ENCODE measurements around the gene PVALB.

Gene PVALB

GRCh38 chr22:36858966-36859365 is 42.1 kb upstream of the PVALB start:
- H3K4me3 ChIP-seq (ENCODE audit: low read length in 2 of 2): no peak overlapping the region
- H3K27ac ChIP-seq (ENCODE audit: low read length): no peak overlapping the region
- no peaks in the 10 kb centered on the region for H3K9me3 ChIP-seq (ENCODE audit: control insufficient read depth in 2 of 2, low read length in 2 of 2)
- peaks cover 10% of the 10 kb centered on the region for H3K4me1 ChIP-seq (ENCODE audit: control insufficient read depth, insufficient read depth, low read length)
- no peak overlapping the region for H3K9ac ChIP-seq (ENCODE audit: low read length in 2 of 2)
- no peaks in the 10 kb centered on the region for H3K36me3 ChIP-seq (ENCODE audit: control insufficient read depth in 2 of 2, insufficient read depth in 2 of 2, low read length in 2 of 2)
- H3K27me3 ChIP-seq (ENCODE audit: control insufficient read depth in 1 of 2, insufficient read depth in 2 of 2, low read length in 2 of 2): peaks cover 7% of the 10 kb centered on the region in 2 donors

GRCh38 chr22:36858156-36858555 is 41.3 kb upstream of the PVALB start:
- H3K27me3 ChIP-seq (ENCODE audit: control insufficient read depth in 1 of 2, insufficient read depth in 2 of 2, low read length in 2 of 2): peaks cover 7 to 8% of the 10 kb centered on the region in 2 donors
- no peak overlapping the region for H3K27ac ChIP-seq (ENCODE audit: low read length)
- H3K4me1 ChIP-seq (ENCODE audit: control insufficient read depth, insufficient read depth, low read length): peaks cover 12% of the 10 kb centered on the region
- H3K9me3 ChIP-seq (ENCODE audit: control insufficient read depth in 2 of 2, low read length in 2 of 2): no peaks in the 10 kb centered on the region
- H3K36me3 ChIP-seq (ENCODE audit: control insufficient read depth in 2 of 2, insufficient read depth in 2 of 2, low read length in 2 of 2): no peaks in the 10 kb centered on the region
- H3K4me3 ChIP-seq (ENCODE audit: low read length in 2 of 2): no peak overlapping the region
- H3K9ac ChIP-seq (ENCODE audit: low read length in 2 of 2): no peak overlapping the region

- Histone ChIP-seq H3K27ac (ENCODE audit: low read length) (no peak overlapping the region), H3K27me3 (ENCODE audit: control insufficient read depth in 1 of 2, insufficient read depth in 2 of 2, low read length in 2 of 2) (peaks cover 7 to 9% of the 10 kb centered on the region in 2 donors), H3K9ac (ENCODE audit: low read length in 2 of 2) (no peak overlapping the region), H3K4me3 (ENCODE audit: low read length in 2 of 2) (no peak overlapping the region), H3K4me1 (ENCODE audit: control insufficient read depth, insufficient read depth, low read length) (peaks cover 12% of the 10 kb centered on the region), H3K36me3 (ENCODE audit: control insufficient read depth in 2 of 2, insufficient read depth in 2 of 2, low read length in 2 of 2) (no peaks in the 10 kb centered on the region), H3K9me3 (ENCODE audit: control insufficient read depth in 2 of 2, low read length in 2 of 2) (no peaks in the 10 kb centered on the region)
Observed at GRCh38 chr22:36856792-36857135, 39.9 kb upstream of the PVALB start.

- Histone ChIP-seq H3K9ac (ENCODE audit: low read length in 2 of 2) (no peak overlapping the region), H3K4me1 (ENCODE audit: control insufficient read depth, insufficient read depth, low read length) (peaks cover 12% of the 10 kb centered on the region), H3K36me3 (ENCODE audit: control insufficient read depth in 2 of 2, insufficient read depth in 2 of 2, low read length in 2 of 2) (no peaks in the 10 kb centered on the region), H3K9me3 (ENCODE audit: control insufficient read depth in 2 of 2, low read length in 2 of 2) (no peaks in the 10 kb centered on the region), H3K27me3 (ENCODE audit: control insufficient read depth in 1 of 2, insufficient read depth in 2 of 2, low read length in 2 of 2) (peaks cover 7 to 11% of the 10 kb centered on the region in 2 donors), H3K27ac (ENCODE audit: low read length) (no peak overlapping the region), H3K4me3 (ENCODE audit: low read length in 2 of 2) (no peak overlapping the region)
Observed at GRCh38 chr22:36856121-36856791, 39.4 kb upstream of the PVALB start.

- Histone ChIP-seq H3K9ac (ENCODE audit: low read length in 2 of 2) (no peak overlapping the region), H3K36me3 (ENCODE audit: control insufficient read depth in 2 of 2, insufficient read depth in 2 of 2, low read length in 2 of 2) (no peaks in the 10 kb centered on the region), H3K4me1 (ENCODE audit: control insufficient read depth, insufficient read depth, low read length) (peaks cover 12% of the 10 kb centered on the region), H3K27me3 (ENCODE audit: control insufficient read depth in 1 of 2, insufficient read depth in 2 of 2, low read length in 2 of 2) (peaks cover 7 to 11% of the 10 kb centered on the region in 2 donors), H3K27ac (ENCODE audit: low read length) (no peak overlapping the region), H3K4me3 (ENCODE audit: low read length in 2 of 2) (no peak overlapping the region), H3K9me3 (ENCODE audit: control insufficient read depth in 2 of 2, low read length in 2 of 2) (no peaks in the 10 kb centered on the region)
Observed at GRCh38 chr22:36855478-36855877, 38.6 kb upstream of the PVALB start.

GRCh38 chr22:36853407-36854099 is 36.7 kb upstream of the PVALB start:
- Histone ChIP-seq H3K9ac (ENCODE audit: low read length in 2 of 2) (no peak overlapping the region), H3K27ac (ENCODE audit: low read length) (no peak overlapping the region), H3K9me3 (ENCODE audit: control insufficient read depth in 2 of 2, low read length in 2 of 2) (no peaks in the 10 kb centered on the region), H3K36me3 (ENCODE audit: control insufficient read depth in 2 of 2, insufficient read depth in 2 of 2, low read length in 2 of 2) (no peaks in the 10 kb centered on the region), H3K4me3 (ENCODE audit: low read length in 2 of 2) (no peak overlapping the region), H3K4me1 (ENCODE audit: control insufficient read depth, insufficient read depth, low read length) (peaks cover 12% of the 10 kb centered on the region), H3K27me3 (ENCODE audit: control insufficient read depth in 1 of 2, insufficient read depth in 2 of 2, low read length in 2 of 2) (peaks cover 7 to 21% of the 10 kb centered on the region in 2 donors)

GRCh38 chr22:36852056-36852973 is 35.5 kb upstream of the PVALB start:
- H3K27ac ChIP-seq (ENCODE audit: low read length): no peak overlapping the region
- peaks cover 8 to 22% of the 10 kb centered on the region in 2 donors for H3K27me3 ChIP-seq (ENCODE audit: control insufficient read depth in 1 of 2, insufficient read depth in 2 of 2, low read length in 2 of 2)

GRCh38 chr22:36850682-36851081 is 33.8 kb upstream of the PVALB start:
- Histone ChIP-seq H3K27ac (ENCODE audit: low read length) (no peak overlapping the region), H3K27me3 (ENCODE audit: control insufficient read depth in 1 of 2, insufficient read depth in 2 of 2, low read length in 2 of 2) (peaks cover 7 to 24% of the 10 kb centered on the region in 2 donors), H3K4me1 (ENCODE audit: control insufficient read depth, insufficient read depth, low read length) (peaks cover 2% of the 10 kb centered on the region), H3K4me3 (ENCODE audit: low read length in 2 of 2) (no peak overlapping the region), H3K9ac (ENCODE audit: low read length in 2 of 2) (no peak overlapping the region), H3K36me3 (ENCODE audit: control insufficient read depth in 2 of 2, insufficient read depth in 2 of 2, low read length in 2 of 2) (no peaks in the 10 kb centered on the region), H3K9me3 (ENCODE audit: control insufficient read depth in 2 of 2, low read length in 2 of 2) (no peaks in the 10 kb centered on the region)

More at GRCh38 chr22:36852056-36852973, 35.5 kb upstream of the PVALB start:
- H3K9ac ChIP-seq (ENCODE audit: low read length in 2 of 2): no peak overlapping the region
- H3K4me3 ChIP-seq (ENCODE audit: low read length in 2 of 2): no peak overlapping the region
- H3K4me1 ChIP-seq (ENCODE audit: control insufficient read depth, insufficient read depth, low read length): peaks cover 12% of the 10 kb centered on the region
- no peaks in the 10 kb centered on the region for H3K36me3 ChIP-seq (ENCODE audit: control insufficient read depth in 2 of 2, insufficient read depth in 2 of 2, low read length in 2 of 2)
- H3K9me3 ChIP-seq (ENCODE audit: control insufficient read depth in 2 of 2, low read length in 2 of 2): no peaks in the 10 kb centered on the region

- Histone ChIP-seq H3K27ac (ENCODE audit: low read length) (no peak overlapping the region), H3K4me1 (ENCODE audit: control insufficient read depth, insufficient read depth, low read length) (peaks cover 2% of the 10 kb centered on the region), H3K36me3 (ENCODE audit: control insufficient read depth in 2 of 2, insufficient read depth in 2 of 2, low read length in 2 of 2) (no peaks in the 10 kb centered on the region), H3K9ac (ENCODE audit: low read length in 2 of 2) (no peak overlapping the region), H3K4me3 (ENCODE audit: low read length in 2 of 2) (no peak overlapping the region), H3K27me3 (ENCODE audit: control insufficient read depth in 1 of 2, insufficient read depth in 2 of 2, low read length in 2 of 2) (peaks cover 7 to 24% of the 10 kb centered on the region in 2 donors), H3K9me3 (ENCODE audit: control insufficient read depth in 2 of 2, low read length in 2 of 2) (no peaks in the 10 kb centered on the region)
Observed at GRCh38 chr22:36850056-36850455, 33.2 kb upstream of the PVALB start.

GRCh38 chr22:36846949-36847348 is 30.1 kb upstream of the PVALB start:
- H3K4me3 ChIP-seq (ENCODE audit: low read length in 2 of 2): no peak overlapping the region
- no peak overlapping the region for H3K27ac ChIP-seq (ENCODE audit: low read length)
- H3K4me1 ChIP-seq (ENCODE audit: control insufficient read depth, insufficient read depth, low read length): no peaks in the 10 kb centered on the region
- H3K9me3 ChIP-seq (ENCODE audit: control insufficient read depth in 2 of 2, low read length in 2 of 2): no peaks in the 10 kb centered on the region
- no peak overlapping the region for H3K9ac ChIP-seq (ENCODE audit: low read length in 2 of 2)
- H3K36me3 ChIP-seq (ENCODE audit: control insufficient read depth in 2 of 2, insufficient read depth in 2 of 2, low read length in 2 of 2): no peaks in the 10 kb centered on the region
- peaks cover 7 to 32% of the 10 kb centered on the region in 2 donors for H3K27me3 ChIP-seq (ENCODE audit: control insufficient read depth in 1 of 2, insufficient read depth in 2 of 2, low read length in 2 of 2)

All from stomach smooth muscle (tissue), 2 donors.